HG02798 (cell line): ENCODE results near the gene ZNF580.

Experiments
- ATAC-seq: cut with Tn5 transposase; IDR thresholded peaks from one replicate; pipeline ENCODE4 v1.9.1; 2021; ENCODE audit warnings: mild to moderate bottlenecking; ENCODE audit not compliant: unreplicated experiment, poor library complexity

Gene ZNF580

GRCh38 chr19:55644191-55644833 lies 3.5 kb downstream of the ZNF580 start:
- no peak for ATAC-seq

DNA sequence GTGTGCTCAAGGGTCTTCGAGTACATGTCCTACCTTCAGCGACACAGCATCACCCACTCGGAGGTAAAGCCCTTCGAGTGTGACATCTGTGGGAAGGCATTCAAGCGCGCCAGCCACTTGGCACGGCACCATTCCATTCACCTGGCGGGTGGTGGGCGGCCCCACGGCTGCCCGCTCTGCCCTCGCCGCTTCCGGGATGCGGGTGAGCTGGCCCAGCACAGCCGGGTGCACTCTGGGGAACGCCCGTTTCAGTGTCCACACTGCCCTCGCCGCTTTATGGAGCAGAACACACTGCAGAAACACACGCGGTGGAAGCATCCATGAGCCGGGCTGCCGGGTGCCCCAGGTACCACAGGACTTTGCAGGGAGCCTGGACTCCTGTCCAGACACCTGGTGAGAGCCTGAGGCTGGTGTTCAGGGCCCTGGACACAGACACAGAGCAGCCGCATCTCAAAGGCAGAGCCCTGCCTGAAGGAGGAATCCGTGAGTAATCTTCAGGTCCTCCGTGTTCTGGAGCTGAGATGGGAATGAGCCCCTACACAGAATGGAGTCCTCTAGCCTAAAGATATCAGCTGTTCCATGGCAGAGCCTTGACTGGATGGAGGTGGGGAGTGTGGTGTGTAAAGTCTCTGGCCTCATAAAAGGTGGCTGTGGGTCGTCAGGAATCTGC lies 4.2 kb downstream of the ZNF580 start:
- ATAC-seq = no peak

GRCh38 chr19:55645512-55645881 lies 4.7 kb downstream of the ZNF580 start:
- no peak for ATAC-seq

DNA sequence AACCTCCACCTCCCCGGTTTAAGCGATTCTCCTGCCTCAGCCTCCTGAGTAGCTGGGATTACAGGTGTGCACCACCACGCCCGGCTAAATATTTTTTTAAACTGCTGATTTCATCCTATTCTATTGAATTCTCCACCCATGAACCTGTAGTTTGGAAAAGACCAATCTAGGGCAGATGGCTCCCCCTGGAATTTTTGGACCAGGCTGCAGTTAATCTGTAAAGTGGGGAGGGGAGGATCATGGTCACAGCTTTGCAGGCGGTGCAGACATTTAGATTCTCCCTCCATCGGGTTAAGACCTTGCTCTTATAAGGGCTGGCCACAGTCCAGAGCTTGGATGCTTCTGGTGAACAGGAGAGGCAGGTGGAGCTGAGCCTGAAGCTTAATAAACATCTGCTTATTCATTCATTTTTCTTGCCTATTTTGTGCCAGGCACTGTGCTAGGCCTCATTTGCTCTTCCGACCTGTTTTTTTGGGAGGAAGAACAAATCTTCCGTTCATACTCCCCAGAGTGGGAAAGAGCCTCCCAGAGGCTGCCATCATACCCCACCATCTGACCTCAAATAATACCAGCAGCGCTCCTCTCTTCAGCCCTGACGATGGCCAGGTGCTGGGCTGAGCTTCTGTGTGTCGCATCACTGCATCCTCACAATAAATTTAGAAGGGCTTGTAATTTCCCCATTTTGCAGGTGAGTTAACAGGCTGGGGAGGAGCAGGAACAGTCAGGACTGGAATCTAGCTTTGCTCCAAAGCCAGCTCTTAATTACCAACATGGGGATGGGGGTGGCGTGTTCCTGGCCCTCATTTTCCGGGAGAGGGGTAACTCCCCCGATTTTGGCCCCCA lies 6.3 kb downstream of the ZNF580 start:
- ATAC-seq = no peak

DNA sequence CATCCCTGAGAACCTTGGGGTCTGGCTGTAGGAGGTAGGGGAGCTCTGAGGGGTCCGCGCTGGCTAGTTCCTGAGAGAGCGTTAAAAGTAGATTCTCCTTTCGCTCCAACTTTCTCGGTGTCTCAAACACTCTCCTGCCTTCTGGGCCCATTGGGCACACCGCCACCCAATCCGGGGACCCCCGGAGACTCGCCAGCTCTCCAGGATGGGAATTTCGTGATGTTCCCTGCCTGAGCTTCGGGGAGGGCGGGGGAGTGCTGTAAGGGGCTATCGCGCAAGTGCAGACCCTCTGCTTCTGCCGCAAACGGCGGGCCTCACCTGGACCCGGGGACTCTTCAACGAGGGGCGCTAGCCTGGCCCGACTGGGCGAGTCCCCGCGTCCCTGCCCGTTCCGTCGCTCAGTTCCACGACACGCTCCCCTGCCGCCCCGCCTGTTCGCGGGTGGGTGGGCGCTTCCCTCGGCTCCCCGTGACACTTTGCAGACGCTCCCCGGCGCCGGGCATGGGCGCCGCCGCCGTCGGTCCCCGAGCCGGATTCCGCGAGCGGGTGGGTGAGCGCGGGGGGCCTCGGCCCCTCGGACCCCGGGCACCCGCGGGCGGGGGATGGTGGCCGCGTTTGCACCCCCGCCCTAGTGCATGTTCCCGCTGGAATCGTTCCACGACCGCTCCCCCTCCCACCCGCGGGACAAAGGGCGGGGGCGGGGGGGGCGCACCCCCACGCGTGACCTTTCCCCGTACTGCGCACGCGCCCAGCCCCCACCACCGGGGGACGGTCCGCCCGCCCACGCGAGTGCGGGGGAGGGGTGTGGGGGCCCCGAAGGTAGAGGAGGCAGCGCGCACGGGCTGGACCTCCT lies 7.2 kb downstream of the ZNF580 start, which contains the start of gene CCDC106:
Gene CCDC106, plus strand, starts transcription at position 481 of the 853 bp plus-strand sequence. CDS start 835 bp downstream, outside the sequence.
- peak; percentile 40 for ATAC-seq

DNA sequence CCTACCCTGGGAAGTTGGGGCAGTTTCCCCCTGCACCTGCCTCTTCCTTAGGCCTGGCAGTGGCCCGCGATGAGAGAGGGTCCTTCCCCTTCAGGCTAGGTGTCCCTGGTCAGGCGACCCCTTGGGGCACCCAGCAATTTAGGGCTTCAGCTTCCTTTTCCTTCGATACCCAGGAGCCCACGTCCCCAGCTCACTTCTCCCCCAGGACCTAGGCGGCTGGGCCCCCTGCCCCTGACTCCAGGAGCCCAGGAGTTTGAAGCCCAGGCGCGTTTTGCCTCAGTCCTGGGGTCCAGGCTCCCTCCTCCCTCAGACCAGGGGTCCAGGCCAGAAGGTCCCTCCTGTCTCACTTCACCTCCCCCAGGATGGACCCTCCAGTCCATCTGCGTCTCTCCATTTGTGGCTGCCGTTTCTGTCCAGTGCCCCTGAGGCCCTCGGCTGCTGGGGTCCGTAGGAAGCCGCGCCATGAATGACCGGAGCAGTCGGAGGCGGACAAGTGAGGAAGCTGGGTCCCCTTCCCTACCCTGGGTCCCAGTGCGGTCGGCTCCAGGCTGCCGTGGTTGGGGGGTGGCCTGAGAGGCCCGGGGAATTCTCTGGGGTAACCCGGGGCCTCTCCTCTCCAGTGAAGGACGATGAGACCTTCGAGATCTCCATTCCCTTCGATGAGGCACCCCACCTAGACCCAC lies 7.9 kb downstream of the ZNF580 start:
- no peak for ATAC-seq

GRCh38 chr19:55649268-55650125 lies 8.7 kb downstream of the ZNF580 start:
- no peak for ATAC-seq

GRCh38 chr19:55650126-55650557 lies 9.3 kb downstream of the ZNF580 start:
- no peak for ATAC-seq

GRCh38 chr19:55650602-55651230 lies 9.9 kb downstream of the ZNF580 start:
- no peak for ATAC-seq

DNA sequence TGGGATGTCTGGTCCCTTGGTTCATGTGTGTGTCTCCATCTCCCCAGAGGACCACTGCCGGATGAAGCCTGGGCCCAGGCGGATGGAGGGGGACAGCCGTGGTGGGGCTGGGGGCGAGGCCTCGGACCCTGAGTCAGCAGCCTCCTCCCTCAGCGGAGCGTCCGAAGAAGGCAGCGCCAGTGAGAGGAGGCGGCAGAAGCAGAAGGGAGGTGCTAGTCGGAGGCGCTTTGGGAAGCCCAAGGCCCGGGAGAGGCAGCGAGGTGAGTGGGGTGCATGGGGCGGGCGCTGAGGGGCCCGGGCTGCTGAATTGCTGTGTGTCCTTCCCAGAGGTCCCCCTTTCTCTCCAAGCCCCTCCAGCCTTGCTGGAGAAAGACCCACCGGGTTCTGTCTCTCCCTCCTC lies 10.4 kb downstream of the ZNF580 start:
- ATAC-seq = no peak

DNA sequence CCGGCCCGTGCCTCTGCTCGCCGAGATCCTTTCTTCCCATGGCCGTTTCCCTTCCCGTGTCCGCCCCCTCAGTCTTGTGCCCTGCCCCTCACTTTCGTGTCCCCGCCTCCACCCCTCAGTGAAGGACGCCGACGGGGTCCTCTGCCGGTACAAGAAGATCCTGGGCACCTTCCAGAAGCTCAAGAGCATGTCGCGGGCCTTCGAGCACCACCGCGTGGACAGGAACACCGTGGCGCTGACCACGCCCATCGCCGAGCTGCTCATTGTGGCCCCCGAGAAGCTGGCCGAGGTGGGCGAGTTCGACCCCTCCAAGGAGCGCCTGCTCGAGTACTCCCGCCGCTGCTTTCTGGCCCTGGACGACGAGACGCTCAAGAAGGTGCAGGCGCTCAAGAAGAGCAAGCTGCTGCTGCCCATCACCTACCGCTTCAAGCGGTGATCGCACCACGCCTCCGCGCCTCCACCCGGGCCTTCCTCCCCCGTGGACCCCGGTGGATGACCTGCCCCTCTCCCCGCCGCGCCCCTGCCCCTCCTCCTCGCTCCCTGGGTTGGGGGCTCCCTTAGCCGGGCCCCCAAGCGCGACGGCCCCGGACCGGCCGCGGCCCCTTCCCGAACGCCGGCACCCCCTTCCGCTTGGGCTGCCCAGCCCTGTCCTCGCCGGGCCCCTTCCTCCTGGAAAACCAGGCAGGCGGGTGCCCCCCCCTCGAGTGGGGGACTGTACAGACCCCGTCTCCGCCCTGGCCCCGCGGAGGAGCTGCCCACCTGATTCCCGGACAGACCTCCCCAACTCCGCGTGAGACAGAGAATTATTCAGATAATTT lies 11.7 kb downstream of the ZNF580 start:
- no peak for ATAC-seq

DNA sequence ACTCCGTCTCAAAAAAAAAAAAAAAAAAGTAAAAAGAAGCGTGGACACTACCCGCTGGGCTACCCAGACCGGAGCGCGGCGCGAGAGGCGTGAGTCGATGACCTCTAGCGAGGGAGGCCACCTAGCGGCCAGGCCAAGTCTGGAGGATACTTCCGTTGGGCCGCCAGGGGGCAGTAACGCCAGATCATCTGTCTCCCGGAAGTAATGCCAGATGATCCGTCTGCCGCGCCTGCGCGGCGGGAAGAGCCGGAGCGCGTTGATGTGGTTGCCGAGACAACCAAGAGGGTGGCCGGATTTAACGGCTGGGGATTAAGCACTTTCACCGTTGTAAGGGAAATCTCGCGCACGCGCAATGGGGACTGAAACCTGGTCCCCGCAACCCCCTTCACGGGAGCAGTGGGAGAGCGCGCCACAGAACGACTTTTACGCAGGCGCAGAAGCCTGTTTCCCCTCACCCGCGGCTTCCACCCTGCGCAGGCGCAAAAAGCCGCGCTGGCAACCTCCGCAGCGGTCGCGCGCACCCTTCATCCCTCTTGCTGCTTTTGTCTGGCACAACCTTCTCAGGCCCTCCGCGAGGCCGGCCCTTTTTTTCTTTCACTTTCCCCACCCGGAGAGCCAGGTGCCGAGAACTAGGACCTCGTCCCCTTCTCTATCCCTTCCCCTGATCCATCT lies 13.0 kb downstream of the ZNF580 start:
- peak; percentile 59 for ATAC-seq

DNA sequence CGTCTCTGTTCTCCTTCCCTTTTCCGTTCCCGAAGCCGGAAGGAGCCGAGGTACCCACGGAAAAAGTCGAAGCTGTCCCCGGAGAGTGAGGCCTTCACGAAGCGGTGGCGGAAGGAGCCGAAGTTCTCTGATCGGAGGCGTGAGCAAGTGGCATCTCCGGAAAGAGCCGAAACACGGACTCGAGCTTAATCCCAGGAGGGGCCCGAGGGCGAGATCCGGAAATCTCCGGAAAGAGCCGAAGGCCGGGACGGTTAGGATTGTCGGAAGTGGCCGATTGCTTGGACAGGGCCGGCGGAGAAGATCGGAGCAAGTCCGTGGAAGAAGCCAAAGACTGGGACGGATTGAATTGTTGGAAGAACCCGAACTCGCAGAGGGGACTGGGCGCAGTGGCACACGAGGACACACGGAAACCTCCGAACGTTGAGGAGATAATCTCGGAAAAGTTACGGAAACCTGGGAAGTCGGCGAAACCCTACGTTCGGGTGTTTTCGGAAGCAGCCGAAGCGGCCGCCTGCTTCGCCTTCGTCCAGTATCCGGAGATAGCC lies 13.6 kb downstream of the ZNF580 start:
- ATAC-seq = peak; percentile 67

- ATAC-seq = peak; percentile 33
These were observed 14.3 kb downstream of the ZNF580 start, which contains the start of gene U2AF2 for GRCh38 chr19:55654868-55655647. TSS of gene U2AF2 (plus strand) at chr19:55655035. CDS start at chr19:55655105, 70 bp downstream.

DNA sequence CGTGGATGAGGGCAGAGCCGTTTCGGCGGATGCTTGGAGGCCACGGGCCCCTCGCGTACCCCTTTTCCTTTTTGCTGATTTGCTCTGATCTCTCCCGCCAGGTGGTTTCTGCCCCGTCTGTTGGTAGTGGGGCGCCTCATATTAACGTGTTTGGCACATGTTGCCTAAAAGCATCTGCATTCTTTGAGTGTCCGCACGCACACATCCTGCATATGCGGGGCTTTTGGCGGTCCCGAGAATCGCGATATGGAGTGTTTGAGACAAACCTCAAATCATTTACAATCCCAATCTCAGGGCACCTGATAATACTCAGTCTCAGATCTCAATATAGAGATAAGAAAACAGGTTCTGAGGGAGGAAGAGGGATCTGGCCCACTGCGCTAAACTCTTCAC lies 14.8 kb downstream of the ZNF580 start:
- no peak for ATAC-seq

GRCh38 chr19:55656552-55656951 lies 15.8 kb downstream of the ZNF580 start:
- no peak for ATAC-seq
